GM15510 (cell line): ENCODE results near the gene IPO5.

Experiments used
- POLR2A ChIP-seq: IDR thresholded peaks from 3 replicates; pipeline ENCODE4 v1.6.1; 2011; ENCODE audit warnings: borderline replicate concordance; ENCODE audit not compliant: insufficient read length; ENCODE audit errors: extremely low read depth

The IPO5 gene

GRCh38 chr13:97979556-97979955 is 26.1 kb downstream of the IPO5 start:
- TF ChIP-seq POLR2A: no peak

- TF ChIP-seq POLR2A: no peak
Observed at GRCh38 chr13:97982286-97982685, 28.8 kb downstream of the IPO5 start.

- no peak for TF ChIP-seq POLR2A
Observed at GRCh38 chr13:97986835-97987234, 33.4 kb downstream of the IPO5 start.

- no peak for TF ChIP-seq POLR2A
Observed at GRCh38 chr13:97999653-98000052, 46.2 kb downstream of the IPO5 start.

- TF ChIP-seq POLR2A: no peak
Observed at GRCh38 chr13:98004107-98004506, 50.6 kb downstream of the IPO5 start.

GRCh38 chr13:98007001-98007400 is 53.5 kb downstream of the IPO5 start:
- no peak for TF ChIP-seq POLR2A

GRCh38 chr13:98013241-98013640 is 59.8 kb downstream of the IPO5 start:
- no peak for TF ChIP-seq POLR2A

GRCh38 chr13:98014766-98015165 is 61.3 kb downstream of the IPO5 start:
- TF ChIP-seq POLR2A: no peak

- no peak for TF ChIP-seq POLR2A
Observed at GRCh38 chr13:98018293-98018692, 64.8 kb downstream of the IPO5 start.

GRCh38 chr13:98019186-98019585 is 65.7 kb downstream of the IPO5 start:
- TF ChIP-seq POLR2A: no peak

- TF ChIP-seq POLR2A: no peak
Observed at GRCh38 chr13:98020271-98020670, 66.8 kb downstream of the IPO5 start.

GRCh38 chr13:98022210-98022609 is 68.7 kb downstream of the IPO5 start:
- TF ChIP-seq POLR2A: no peak

- no peak for TF ChIP-seq POLR2A
Observed at GRCh38 chr13:98025480-98026025, 72.1 kb downstream of the IPO5 start.

- TF ChIP-seq POLR2A: no peak
Observed at GRCh38 chr13:98026457-98026857, 73.0 kb downstream of the IPO5 start.

GRCh38 chr13:98032168-98032567 is 78.7 kb downstream of the IPO5 start:
- no peak for TF ChIP-seq POLR2A

GRCh38 chr13:98033277-98034247 is 80.1 kb downstream of the IPO5 start:
- no peak for TF ChIP-seq POLR2A
